Fibroblast of lung (primary cell): ENCODE results near the gene C15orf40.

Experiments
- EZH2 ChIP-seq: IDR thresholded peaks from 2 replicates; pipeline ENCODE4 v1.5.1; 2012; ENCODE audit warnings: low read length, control low read depth, mild to moderate bottlenecking; ENCODE audit errors: missing control alignments
- TF ChIP-seq, protein P1 (sequence below), 2 donors: IDR thresholded peaks in 1 of 2; conservative IDR thresholded peaks in 1 of 2; 1 replicate in 1 of 2; 2 replicates in 1 of 2; pipeline ENCODE4 v1.5.1; 2011 to 2012; ENCODE audit warnings: low read length in 2 of 2, control low read depth in 1 of 2, inconsistent platforms in 1 of 2, low read depth in 1 of 2, mild to moderate bottlenecking in 1 of 2

DNA sequence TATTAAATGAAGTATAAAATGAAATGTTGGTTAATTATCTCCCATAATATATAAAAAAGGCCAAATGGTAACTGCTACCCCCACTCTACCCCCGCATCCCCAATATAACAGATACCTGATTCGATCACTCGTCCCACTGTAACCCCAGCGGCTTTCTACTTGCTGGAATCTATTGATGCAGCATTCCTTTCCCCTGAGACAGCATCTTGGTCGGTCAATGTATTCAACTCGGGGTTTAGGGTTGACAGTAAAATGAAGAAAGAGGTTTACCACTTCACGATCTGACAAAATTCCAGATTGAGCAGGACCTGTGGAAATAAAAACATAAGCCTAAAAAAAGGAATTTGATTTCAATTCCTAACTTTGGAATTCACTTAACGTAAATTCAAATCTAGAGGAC lies 18.6 kb upstream of the C15orf40 start:
- TF ChIP-seq, protein P1, sequence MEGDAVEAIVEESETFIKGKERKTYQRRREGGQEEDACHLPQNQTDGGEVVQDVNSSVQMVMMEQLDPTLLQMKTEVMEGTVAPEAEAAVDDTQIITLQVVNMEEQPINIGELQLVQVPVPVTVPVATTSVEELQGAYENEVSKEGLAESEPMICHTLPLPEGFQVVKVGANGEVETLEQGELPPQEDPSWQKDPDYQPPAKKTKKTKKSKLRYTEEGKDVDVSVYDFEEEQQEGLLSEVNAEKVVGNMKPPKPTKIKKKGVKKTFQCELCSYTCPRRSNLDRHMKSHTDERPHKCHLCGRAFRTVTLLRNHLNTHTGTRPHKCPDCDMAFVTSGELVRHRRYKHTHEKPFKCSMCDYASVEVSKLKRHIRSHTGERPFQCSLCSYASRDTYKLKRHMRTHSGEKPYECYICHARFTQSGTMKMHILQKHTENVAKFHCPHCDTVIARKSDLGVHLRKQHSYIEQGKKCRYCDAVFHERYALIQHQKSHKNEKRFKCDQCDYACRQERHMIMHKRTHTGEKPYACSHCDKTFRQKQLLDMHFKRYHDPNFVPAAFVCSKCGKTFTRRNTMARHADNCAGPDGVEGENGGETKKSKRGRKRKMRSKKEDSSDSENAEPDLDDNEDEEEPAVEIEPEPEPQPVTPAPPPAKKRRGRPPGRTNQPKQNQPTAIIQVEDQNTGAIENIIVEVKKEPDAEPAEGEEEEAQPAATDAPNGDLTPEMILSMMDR (conservative IDR thresholded peaks at IDR 0.05 in 1 of 2, IDR thresholded peaks at IDR 0.05 in 1 of 2; ENCODE audit: low read depth in 1 of 2, low read length in 2 of 2) = no peak
- no peak for TF ChIP-seq EZH2
